Hippocampal formation (tissue), 2 donors: Measurements from ENCODE around the gene FTH1.

ENCODE experiments used
- DNase-seq, 2 donors: peaks; one replicate each; lab custom pipeline; 2025; lab: John Stamatoyannopoulos, UW

FTH1 gene

DNA sequence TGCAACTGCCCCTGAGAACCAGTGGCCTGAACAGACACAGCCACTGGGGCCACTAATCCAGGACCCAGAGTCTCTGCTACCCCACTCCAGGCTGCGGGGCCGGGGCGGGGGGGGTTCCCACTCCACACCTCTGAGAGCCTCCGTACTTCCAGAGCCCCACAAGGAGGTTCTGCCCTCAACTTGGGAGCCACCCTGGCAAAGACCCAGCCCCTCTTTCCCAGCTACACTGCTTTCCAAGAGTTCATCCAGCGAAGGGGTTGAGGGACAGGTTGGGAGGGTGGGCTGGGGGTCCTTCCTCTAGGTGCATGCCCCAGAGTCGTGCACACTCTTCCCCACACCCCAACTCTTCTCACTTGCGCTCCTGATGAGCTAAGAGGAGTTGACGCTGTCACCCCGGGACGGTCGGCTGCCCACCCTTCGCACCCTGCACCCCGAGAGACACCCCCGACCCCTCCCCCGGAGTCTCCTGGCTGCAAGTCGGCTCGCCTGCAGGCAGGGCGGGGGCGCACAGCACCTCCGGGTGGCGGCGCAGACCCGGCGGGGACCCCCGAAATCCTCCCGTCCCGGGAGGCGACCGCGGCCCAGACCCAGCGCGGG, 50.6 kb downstream of the FTH1 start:
- DNase-seq: no peak

- no peak for DNase-seq
These were observed 52.8 kb downstream of the FTH1 start for GRCh38 chr11:61914471-61915171.
